Glomerular visceral epithelial cell (primary cell): ENCODE data around the gene APOC3.
"Not testable (repeated sequence)": the region's sequence is repeated elsewhere in the genome, so short reads cannot be mapped to it uniquely, and the experiment has no call there.

Experiments used
- DNase-seq: peaks from one replicate; pipeline ENCODE4 v3.0.0-alpha.2; 2016; ENCODE audit errors: extremely low spot score

The APOC3 gene

DNA sequence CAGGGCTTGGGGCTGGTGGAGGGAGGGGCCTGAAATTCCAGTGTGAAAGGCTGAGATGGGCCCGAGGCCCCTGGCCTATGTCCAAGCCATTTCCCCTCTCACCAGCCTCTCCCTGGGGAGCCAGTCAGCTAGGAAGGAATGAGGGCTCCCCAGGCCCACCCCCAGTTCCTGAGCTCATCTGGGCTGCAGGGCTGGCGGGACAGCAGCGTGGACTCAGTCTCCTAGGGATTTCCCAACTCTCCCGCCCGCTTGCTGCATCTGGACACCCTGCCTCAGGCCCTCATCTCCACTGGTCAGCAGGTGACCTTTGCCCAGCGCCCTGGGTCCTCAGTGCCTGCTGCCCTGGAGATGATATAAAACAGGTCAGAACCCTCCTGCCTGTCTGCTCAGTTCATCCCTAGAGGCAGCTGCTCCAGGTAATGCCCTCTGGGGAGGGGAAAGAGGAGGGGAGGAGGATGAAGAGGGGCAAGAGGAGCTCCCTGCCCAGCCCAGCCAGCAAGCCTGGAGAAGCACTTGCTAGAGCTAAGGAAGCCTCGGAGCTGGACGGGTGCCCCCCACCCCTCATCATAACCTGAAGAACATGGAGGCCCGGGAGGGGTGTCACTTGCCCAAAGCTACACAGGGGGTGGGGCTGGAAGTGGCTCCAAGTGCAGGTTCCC is at the start of gene APOC3:
APOC3 (plus strand) TSS at position 383 of the 659 bp plus-strand sequence. CDS start 676 bp downstream, outside the sequence.
- no peak for DNase-seq

GRCh38 chr11:116782728-116783127 is 47.0 kb upstream of the APOC3 start:
- DNase-seq, result no peak

- DNase-seq, result no peak
Observed at GRCh38 chr11:116786326-116786725, 43.4 kb upstream of the APOC3 start.

DNA sequence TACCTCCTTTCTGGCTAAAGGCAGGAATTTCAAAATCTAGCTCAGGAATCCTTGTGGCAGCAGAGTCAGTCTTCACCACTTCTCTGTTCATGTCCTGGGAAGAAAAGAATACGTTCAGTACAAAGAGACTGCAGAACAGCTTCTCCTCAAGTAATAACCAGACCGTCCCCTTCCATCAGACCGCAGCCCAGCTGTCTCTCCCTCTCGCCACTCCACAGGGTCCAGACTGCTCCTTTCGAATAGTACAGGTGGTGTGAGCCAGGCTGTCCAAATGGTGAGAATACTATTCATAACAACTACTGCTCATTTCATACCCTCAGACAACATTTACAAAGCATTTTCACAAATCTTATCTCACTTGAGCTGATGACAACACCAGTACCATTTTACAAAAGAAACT is 42.7 kb upstream of the APOC3 start:
- no peak for DNase-seq

DNA sequence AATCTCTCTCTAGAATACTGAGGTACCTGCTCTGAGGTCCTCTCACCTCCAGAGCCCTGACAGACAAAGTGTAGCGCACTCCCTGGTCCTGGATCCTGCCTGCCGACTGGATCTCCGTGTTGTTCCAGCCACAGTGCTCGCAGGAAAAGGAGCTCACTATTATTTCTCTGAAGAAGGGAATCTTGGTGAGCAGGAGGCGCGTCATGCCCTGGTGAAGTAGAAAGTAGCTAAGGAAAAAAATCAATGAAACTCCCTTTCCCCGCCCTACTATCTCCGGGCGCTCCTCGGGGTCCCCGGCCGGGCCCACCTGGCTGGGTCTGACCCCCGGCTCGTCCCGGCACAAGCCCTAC is 42.3 kb upstream of the APOC3 start:
- no peak for DNase-seq

GRCh38 chr11:116787786-116788486 is 41.8 kb upstream of the APOC3 start, which contains the start of gene ZPR1:
ZPR1 (minus strand) TSS chr11:116788023; CDS start chr11:116787990, 33 bp downstream.
- DNase-seq, result peak; percentile 63

GRCh38 chr11:116788534-116788933 is 41.2 kb upstream of the APOC3 start:
- DNase-seq, result no peak

DNA sequence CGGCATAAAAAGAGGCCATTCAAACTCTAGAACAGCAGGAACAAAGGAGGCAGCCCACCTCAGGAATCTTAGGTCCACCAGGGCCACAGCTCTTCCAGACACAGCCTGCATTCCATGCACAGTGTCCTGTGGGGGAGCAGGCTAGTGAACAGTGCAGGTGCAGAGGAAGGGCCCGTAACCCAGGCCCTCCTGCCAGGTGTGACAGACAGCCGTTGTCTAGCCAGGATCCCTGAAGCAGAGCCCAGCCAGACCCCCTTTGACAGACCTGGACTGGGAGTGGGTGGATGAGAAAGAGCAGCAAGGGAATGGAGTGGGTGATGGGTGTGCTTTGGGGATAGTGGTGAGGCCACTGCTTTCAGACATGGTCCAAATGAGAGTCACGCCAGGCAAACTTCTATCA is 40.7 kb upstream of the APOC3 start:
- DNase-seq, result no peak

DNA sequence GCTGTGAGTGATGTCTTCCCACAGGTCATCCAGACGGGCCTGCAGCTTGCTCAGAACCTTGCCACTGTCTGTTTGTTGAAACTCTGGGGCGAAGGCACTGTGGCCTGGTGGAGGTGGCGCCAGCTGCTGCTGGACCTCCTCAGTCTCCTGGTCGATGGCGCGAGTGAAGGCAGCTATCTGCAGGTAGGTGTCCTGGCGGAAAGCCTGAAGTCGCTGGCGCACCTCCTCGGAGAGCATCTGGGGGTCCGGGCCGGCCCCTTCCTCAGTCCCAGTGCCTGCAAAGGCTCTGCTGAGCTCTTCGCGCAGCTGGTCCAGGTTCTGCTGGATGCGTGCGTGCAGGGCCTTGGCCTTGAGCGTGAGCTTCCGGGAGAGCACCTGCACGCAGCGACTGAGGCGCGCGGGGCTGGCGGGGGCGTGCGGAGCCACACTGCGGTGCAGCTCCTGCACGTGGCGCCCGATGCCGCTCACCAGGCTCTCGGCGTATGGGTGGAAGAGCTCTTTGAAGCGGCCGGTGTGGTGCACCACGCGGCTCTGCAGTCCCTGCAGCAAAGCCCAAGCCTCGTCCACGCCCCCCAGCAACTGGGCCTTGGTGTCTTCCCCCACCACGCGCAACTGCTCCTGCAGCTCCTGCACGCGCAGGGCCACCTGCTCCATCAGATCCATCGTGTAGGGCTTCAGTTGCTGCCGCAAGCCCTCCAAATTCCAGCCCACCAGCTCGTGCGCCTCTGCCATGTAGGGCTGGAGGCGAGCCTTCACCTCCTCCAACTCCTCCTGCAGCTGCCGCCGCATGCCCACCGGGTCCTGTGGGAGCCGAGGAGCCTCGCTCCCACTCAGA is 39.3 kb upstream of the APOC3 start:
- no peak for DNase-seq

GRCh38 chr11:116791002-116791812 is 38.5 kb upstream of the APOC3 start:
- peak; percentile 35 for DNase-seq

DNA sequence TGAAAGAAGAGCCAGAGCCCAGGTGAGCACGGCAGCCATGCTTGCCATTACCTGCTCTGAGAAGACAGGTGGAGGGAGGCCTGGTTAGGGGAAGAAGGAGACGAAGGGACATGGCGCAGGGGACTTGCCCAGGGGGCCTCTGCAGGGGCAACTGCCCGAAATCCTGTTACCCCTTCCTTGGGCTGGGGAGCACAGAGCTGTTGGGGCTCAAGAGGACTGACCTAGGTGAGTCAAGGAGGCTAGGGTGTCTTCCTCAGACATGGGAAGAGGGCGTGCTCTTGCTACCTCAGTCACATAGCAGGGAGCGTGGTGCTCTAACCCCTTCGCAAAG is 37.9 kb upstream of the APOC3 start, which contains the start of gene APOA5:
APOA5 (minus strand) TSS at position 67 of the 331 bp plus-strand sequence; CDS start at position 48, 19 bp downstream.
- DNase-seq, result no peak

DNA sequence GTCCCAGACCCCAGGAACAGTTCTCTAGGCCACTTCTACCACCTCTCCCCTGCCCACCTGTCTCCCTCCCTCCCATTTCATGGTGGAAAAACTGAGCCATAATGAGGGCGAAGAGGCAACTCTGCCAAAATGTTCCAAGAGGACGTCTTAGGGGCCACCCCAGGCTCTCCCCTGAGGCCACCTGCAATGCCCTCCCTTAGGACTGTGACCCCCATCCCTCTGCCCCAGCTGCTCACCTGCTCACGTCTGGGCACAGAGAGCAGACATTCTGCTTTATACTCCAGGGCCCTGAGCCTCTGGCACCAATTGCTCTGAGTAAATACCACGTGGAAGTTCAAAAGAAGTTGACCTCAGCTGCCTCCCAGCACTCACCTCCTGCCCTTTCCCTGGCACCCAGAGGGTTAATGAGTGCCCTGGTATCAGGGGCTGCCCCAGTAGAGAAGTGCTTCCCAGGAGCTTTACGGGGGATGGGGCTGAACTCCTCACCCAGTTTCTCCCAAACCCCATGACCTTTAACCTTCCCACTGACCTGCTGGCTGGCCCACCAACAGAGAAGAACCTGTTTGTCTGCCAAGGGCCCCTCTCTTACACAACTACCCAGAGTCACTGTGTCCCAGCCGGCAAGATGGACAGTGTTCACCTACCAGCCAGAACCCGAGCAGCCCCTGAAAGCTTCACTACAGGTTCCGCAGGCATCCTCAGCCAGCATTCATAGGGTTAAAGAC is 37.4 kb upstream of the APOC3 start:
- no peak for DNase-seq

DNA sequence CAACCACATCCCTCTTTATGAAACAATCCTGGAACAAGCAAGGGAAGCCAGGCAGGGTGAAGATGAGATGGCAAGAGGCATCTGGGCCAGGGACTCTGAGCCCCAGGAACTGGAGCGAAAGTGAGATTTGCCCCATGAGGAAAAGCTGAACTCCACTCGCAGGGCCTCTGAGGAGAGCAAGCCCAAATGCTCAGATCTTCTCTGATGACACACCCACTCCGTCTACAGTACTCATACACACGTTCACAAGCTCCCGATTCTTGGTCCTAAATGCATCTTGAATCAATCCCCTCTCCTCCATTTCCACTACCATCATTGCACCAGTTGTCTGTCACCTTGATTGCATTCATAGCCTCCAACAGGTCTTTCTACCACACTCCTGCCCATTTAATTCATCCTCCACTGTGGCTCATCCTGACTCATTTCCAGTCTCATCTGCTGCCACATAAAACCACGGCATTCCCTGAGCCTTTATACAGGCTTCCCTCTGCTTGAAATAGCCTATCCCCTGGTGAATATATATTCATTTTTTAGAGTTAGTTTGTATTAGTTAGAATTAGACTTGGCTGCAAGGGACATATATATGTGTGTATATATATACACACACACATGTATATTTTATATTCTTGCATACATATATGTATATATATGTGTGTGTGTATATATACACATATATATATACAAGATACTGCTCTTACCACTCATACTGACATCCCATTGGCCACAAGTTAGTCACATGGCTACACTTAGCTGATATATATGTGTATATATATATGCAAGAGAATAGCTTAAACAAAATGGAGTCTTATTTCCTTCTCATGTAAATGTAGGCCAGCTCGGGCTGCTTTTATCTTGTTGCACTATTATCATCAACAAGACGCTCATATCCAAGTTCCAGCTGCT is 36.6 kb upstream of the APOC3 start:
- peak; percentile 61 for DNase-seq

GRCh38 chr11:116793772-116794097 is 36.0 kb upstream of the APOC3 start:
- no peak for DNase-seq

GRCh38 chr11:116794851-116795250 is 34.9 kb upstream of the APOC3 start:
- no peak for DNase-seq

DNA sequence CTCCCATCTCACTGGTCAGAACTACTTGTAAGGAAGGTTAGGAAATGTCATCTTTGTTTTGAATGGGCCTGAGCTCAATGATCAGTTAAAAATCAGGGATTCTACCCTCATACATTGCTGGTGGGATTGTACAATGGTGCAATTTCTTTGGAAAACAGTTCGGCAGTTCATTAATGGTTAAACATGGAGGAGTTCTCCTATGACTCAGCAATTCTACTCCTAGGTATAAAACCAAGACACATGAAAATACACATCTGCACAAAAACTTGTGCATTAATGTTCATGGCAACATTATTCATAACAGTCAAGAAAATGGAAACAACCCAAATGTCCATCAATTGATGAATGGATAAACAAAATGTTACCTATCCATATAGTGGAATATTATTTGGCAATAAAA is 33.2 kb upstream of the APOC3 start:
- no peak for DNase-seq

GRCh38 chr11:116797816-116798215 is 31.9 kb upstream of the APOC3 start:
- no peak for DNase-seq

DNA sequence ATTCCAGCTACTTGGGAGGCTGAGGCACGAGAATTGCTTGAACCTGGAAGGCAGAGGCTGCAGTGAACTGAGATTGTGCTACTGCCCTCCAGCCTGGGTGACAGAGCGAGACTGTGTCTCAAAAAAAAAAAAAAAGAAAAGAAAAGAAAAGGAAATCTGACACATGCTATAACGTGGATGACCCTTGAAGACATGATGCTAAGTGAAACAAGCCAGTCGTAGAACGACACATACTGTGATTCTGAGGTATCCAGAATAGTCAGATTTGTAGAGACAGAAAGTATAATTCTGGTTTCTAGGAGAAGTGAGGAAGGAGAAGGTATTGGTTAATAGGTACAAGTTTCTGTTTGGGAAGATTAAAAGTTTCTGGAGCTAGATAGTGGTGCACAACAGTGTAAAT is 31.3 kb upstream of the APOC3 start:
- DNase-seq, result no peak

DNA sequence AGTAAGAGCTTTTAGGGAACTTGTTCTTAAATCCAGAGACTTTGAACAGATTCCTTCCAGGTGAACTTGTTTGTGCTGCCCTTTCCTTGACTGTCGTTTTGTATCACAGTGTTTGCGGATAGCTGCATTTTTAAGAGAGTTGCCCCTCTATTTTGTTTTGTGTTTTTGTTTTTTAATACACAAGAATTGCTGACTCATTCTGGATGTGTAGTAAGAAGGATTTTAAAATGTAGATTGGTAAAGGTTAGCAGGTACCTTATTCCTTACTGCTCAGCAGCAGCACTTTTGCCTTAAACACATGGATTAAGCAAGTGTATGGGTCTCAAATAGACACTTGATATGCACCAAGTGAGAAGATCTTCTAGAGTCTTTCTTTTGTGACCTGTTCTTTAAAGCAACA is 29.1 kb upstream of the APOC3 start:
- DNase-seq, result no peak

DNA sequence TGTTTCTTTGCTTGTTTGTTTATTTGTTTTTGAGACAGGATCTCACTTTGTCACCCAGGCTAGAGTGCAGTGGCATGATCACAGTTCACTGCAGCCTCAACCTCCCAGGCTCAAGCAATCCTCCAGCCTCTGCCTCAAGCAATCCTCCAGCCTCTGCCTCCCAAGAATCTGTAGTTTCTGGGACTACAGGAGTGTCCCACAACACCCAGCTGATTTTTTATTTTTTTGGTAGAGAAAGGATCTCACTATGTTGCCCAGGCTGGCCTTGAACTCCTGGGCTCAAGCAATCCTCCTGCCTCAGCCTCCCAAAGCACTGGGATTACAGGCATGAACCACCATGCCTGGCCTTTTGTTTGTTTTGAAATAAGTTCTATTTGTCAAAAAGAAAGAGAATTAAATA is 28.0 kb upstream of the APOC3 start:
- not testable (repeated sequence) for DNase-seq
